SK-N-SH treated with all-trans-retinoic acid at 6 μM for 48 hours (cell line): ENCODE data around the gene SYK.
A peak's percentile ranks its signal among the peaks of the same experiment; 100 is the strongest.

Source experiments
- ATAC-seq: fragments of 200-7000 bp; cut with Tn5 transposase; 3 replicates; pipeline ENCODE4 v1.9.1; 2020; ENCODE audit warnings: mild to moderate bottlenecking, moderate library complexity
- ARNTL ChIP-seq: fragments of 450-650 bp; formaldehyde crosslinking; IDR thresholded peaks from 2 replicates; pipeline ENCODE4 v1.5.0; 2020; ENCODE audit warnings: low read depth, mild to moderate bottlenecking, moderate library complexity, borderline replicate concordance
- BACH2 ChIP-seq: fragments of 250-450 bp; sonication (Bioruptor Pico); IDR thresholded peaks from 2 replicates; pipeline ENCODE4 v1.9.0; 2021; ENCODE audit warnings: mild to moderate bottlenecking, borderline replicate concordance
- CREB5 ChIP-seq: fragments of 250-450 bp; sonication (Bioruptor Pico); IDR thresholded peaks from 2 replicates; pipeline ENCODE4 v1.5.1; 2020; ENCODE audit warnings: low read depth, mild to moderate bottlenecking, moderate library complexity
- CSDC2 ChIP-seq: fragments of 250-450 bp; sonication (Bioruptor Pico); IDR thresholded peaks from 2 replicates; pipeline ENCODE4 v1.5.0; 2020; ENCODE audit warnings: mild to moderate bottlenecking, moderate library complexity
- ESRRG ChIP-seq: fragments of 250-450 bp; sonication (Bioruptor Pico); IDR thresholded peaks from 2 replicates; pipeline ENCODE4 v1.6.1; 2021; ENCODE audit warnings: mild to moderate bottlenecking
- OSR1 ChIP-seq: fragments of 250-450 bp; sonication (Bioruptor Pico); IDR thresholded peaks from 2 replicates; pipeline ENCODE4 v1.8.0; 2022; ENCODE audit warnings: moderate library complexity, mild to moderate bottlenecking, inconsistent platforms
- PATZ1 ChIP-seq: fragments of 250-450 bp; sonication (Bioruptor Pico); IDR thresholded peaks from 2 replicates; pipeline ENCODE4 v1.8.0; 2020; ENCODE audit warnings: mild to moderate bottlenecking, moderate library complexity, borderline replicate concordance
- POU6F1 ChIP-seq: fragments of 250-450 bp; sonication (Bioruptor Pico); IDR thresholded peaks from 2 replicates; pipeline ENCODE4 v1.8.0; 2021; ENCODE audit warnings: low read depth, mild to moderate bottlenecking, moderate library complexity, borderline replicate concordance
- PPARA ChIP-seq: fragments of 250-450 bp; sonication (Bioruptor Pico); IDR thresholded peaks from 2 replicates; pipeline ENCODE4 v1.5.0; 2020; ENCODE audit warnings: mild to moderate bottlenecking, borderline replicate concordance
- RARB ChIP-seq: fragments of 250-450 bp; sonication (Bioruptor Pico); IDR thresholded peaks from 2 replicates; pipeline ENCODE4 v1.8.0; 2021; ENCODE audit warnings: mild to moderate bottlenecking, moderate library complexity
- SNAI2 ChIP-seq: fragments of 250-450 bp; sonication (Bioruptor Pico); IDR thresholded peaks from 2 replicates; pipeline ENCODE4 v1.5.0; 2020; ENCODE audit warnings: mild to moderate bottlenecking, moderate library complexity
- TOX ChIP-seq: fragments of 250-450 bp; sonication (Bioruptor Pico); IDR thresholded peaks from 2 replicates; pipeline ENCODE4 v1.8.0; 2021; ENCODE audit warnings: mild to moderate bottlenecking, moderate library complexity, borderline replicate concordance
- ZC3H10 ChIP-seq: fragments of 250-450 bp; sonication (Bioruptor Pico); IDR thresholded peaks from 2 replicates; pipeline ENCODE4 v1.5.1; 2021; ENCODE audit warnings: mild to moderate bottlenecking, moderate library complexity
- ZFP3 ChIP-seq: fragments of 250-450 bp; sonication (Bioruptor Pico); IDR thresholded peaks from 2 replicates; pipeline ENCODE4 v1.5.0; 2020; ENCODE audit warnings: mild to moderate bottlenecking, moderate library complexity
- ZFP30 ChIP-seq: fragments of 450-650 bp; formaldehyde crosslinking; IDR thresholded peaks from 2 replicates; pipeline ENCODE4 v1.5.0; 2022; ENCODE audit warnings: mild to moderate bottlenecking, moderate library complexity
- ZNF565 ChIP-seq: fragments of 450-650 bp; formaldehyde crosslinking; conservative IDR thresholded peaks from 2 replicates; pipeline ENCODE4 v1.5.0; 2020; ENCODE audit warnings: low read depth, mild to moderate bottlenecking, moderate library complexity
- ZNF70 ChIP-seq: fragments of 450-650 bp; formaldehyde crosslinking; IDR thresholded peaks from 2 replicates; pipeline ENCODE4 v1.5.0; 2020; ENCODE audit warnings: mild to moderate bottlenecking, moderate library complexity
- ZNF8 ChIP-seq: fragments of 450-650 bp; formaldehyde crosslinking; IDR thresholded peaks from 2 replicates; pipeline ENCODE4 v1.5.0; 2020; ENCODE audit warnings: mild to moderate bottlenecking, moderate library complexity
- TF ChIP-seq, protein P1 (sequence below): fragments of 250-450 bp; sonication (Bioruptor Pico); IDR thresholded peaks from 2 replicates; pipeline ENCODE4 v1.5.0; 2020; ENCODE audit warnings: mild to moderate bottlenecking, moderate library complexity

Gene SYK

GRCh38 chr9:90893706-90894105 lies 92.1 kb downstream of the SYK start:
- TF ChIP-seq ZNF70 = no peak
- no peak for TF ChIP-seq ZFP30 (CRISPR knock-in tag)
- TF ChIP-seq PPARA = no peak
- TF ChIP-seq TOX (CRISPR knock-in tag) = no peak
- no peak for TF ChIP-seq RARB
- no peak for TF ChIP-seq PATZ1
- TF ChIP-seq ZNF565 (CRISPR knock-in tag) = no peak
- no peak for TF ChIP-seq POU6F1 (CRISPR knock-in tag)
- no peak for TF ChIP-seq OSR1
- no peak for TF ChIP-seq SNAI2 (CRISPR knock-in tag)
- TF ChIP-seq ZC3H10 (CRISPR knock-in tag) = no peak
- TF ChIP-seq ZFP3 (CRISPR knock-in tag) = no peak
- TF ChIP-seq, all 23 proteins: peak for 0

GRCh38 chr9:90894986-90895687 lies 93.5 kb downstream of the SYK start:
- ATAC-seq = peak; percentile 63; the same call in 2 of the 3 replicates
- no peak for TF ChIP-seq ZNF70
- TF ChIP-seq CSDC2 = no peak
- no peak for TF ChIP-seq TOX (CRISPR knock-in tag)
- TF ChIP-seq ARNTL (CRISPR knock-in tag) = no peak
- no peak for TF ChIP-seq SNAI2 (CRISPR knock-in tag)
- no peak for TF ChIP-seq PATZ1
- TF ChIP-seq BACH2 (CRISPR knock-in tag) = no peak
- TF ChIP-seq PPARA = no peak
- TF ChIP-seq ZNF8 = no peak
- no peak for TF ChIP-seq ZNF565 (CRISPR knock-in tag)
- TF ChIP-seq RARB = no peak
- no peak for TF ChIP-seq POU6F1 (CRISPR knock-in tag)
- no peak for TF ChIP-seq ZFP3 (CRISPR knock-in tag)

More at GRCh38 chr9:90893706-90894105, 92.1 kb downstream of the SYK start:
- no peak for ATAC-seq

- ATAC-seq = no peak
- TF ChIP-seq BACH2 (CRISPR knock-in tag) (no peak), ESRRG (CRISPR knock-in tag) (no peak), ARNTL (CRISPR knock-in tag) (no peak), ZNF8 (no peak), CREB5 (CRISPR knock-in tag) (no peak), ZFP3 (CRISPR knock-in tag) (no peak), ZFP30 (CRISPR knock-in tag) (no peak), SNAI2 (CRISPR knock-in tag) (no peak)
- TF ChIP-seq, protein P1, sequence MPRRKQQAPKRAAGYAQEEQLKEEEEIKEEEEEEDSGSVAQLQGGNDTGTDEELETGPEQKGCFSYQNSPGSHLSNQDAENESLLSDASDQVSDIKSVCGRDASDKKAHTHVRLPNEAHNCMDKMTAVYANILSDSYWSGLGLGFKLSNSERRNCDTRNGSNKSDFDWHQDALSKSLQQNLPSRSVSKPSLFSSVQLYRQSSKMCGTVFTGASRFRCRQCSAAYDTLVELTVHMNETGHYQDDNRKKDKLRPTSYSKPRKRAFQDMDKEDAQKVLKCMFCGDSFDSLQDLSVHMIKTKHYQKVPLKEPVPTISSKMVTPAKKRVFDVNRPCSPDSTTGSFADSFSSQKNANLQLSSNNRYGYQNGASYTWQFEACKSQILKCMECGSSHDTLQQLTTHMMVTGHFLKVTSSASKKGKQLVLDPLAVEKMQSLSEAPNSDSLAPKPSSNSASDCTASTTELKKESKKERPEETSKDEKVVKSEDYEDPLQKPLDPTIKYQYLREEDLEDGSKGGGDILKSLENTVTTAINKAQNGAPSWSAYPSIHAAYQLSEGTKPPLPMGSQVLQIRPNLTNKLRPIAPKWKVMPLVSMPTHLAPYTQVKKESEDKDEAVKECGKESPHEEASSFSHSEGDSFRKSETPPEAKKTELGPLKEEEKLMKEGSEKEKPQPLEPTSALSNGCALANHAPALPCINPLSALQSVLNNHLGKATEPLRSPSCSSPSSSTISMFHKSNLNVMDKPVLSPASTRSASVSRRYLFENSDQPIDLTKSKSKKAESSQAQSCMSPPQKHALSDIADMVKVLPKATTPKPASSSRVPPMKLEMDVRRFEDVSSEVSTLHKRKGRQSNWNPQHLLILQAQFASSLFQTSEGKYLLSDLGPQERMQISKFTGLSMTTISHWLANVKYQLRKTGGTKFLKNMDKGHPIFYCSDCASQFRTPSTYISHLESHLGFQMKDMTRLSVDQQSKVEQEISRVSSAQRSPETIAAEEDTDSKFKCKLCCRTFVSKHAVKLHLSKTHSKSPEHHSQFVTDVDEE = no peak
Measured at GRCh38 chr9:90895786-90896185, 94.2 kb downstream of the SYK start.
